ENCODE measurements around the gene OR8A1. TPM values are rescaled to one million over a fixed set of nuclear protein-coding genes. Genes with fewer than 3 reads are reported as not detected.

The OR8A1 gene
- total RNA-seq, 1 donor from 2014 or later = 0.07 TPM

GRCh38 chr11:124586238-124586860 is 16.6 kb downstream of the OR8A1 start:
- no peaks in the 10 kb centered on the region for H3K4me1 Mint-ChIP-seq (ENCODE audit: low read depth)
- TF ChIP-seq CTCF (IDR thresholded peaks at IDR 0.05) = peak; percentile 82
- H3K9me3 Mint-ChIP-seq (ENCODE audit: low read depth) = no peaks in the 10 kb centered on the region
- H3K27me3 Mint-ChIP-seq (ENCODE audit: low read depth) = peaks cover 50% of the 10 kb centered on the region
- no peak overlapping the region for H3K4me3 Mint-ChIP-seq (ENCODE audit: unreplicated experiment)
- no peak for DNase-seq (ENCODE audit: low spot score)
- no peak overlapping the region for H3K27ac Mint-ChIP-seq (ENCODE audit: unreplicated experiment)
- H3K36me3 Mint-ChIP-seq (ENCODE audit: low read depth) = no peaks in the 10 kb centered on the region

GRCh38 chr11:124591430-124591829 is 21.6 kb downstream of the OR8A1 start:
- Mint-ChIP-seq H3K27ac (ENCODE audit: unreplicated experiment) (no peak overlapping the region), H3K4me1 (ENCODE audit: low read depth) (no peaks in the 10 kb centered on the region), H3K36me3 (ENCODE audit: low read depth) (no peaks in the 10 kb centered on the region), H3K9me3 (ENCODE audit: low read depth) (no peaks in the 10 kb centered on the region), H3K4me3 (ENCODE audit: unreplicated experiment) (no peak overlapping the region), H3K27me3 (ENCODE audit: low read depth) (peaks cover 47% of the 10 kb centered on the region)
- no peak for TF ChIP-seq CTCF (IDR thresholded peaks at IDR 0.05)
- no peak for DNase-seq (ENCODE audit: low spot score)

GRCh38 chr11:124592627-124593026 is 22.8 kb downstream of the OR8A1 start:
- no peak for TF ChIP-seq CTCF (IDR thresholded peaks at IDR 0.05)
- Mint-ChIP-seq H3K4me1 (ENCODE audit: low read depth) (no peaks in the 10 kb centered on the region), H3K27ac (ENCODE audit: unreplicated experiment) (no peak overlapping the region), H3K27me3 (ENCODE audit: low read depth) (peaks cover 47% of the 10 kb centered on the region), H3K9me3 (ENCODE audit: low read depth) (no peaks in the 10 kb centered on the region), H3K36me3 (ENCODE audit: low read depth) (no peaks in the 10 kb centered on the region), H3K4me3 (ENCODE audit: unreplicated experiment) (no peak overlapping the region)
- no peak for DNase-seq (ENCODE audit: low spot score)

GRCh38 chr11:124595302-124595701 is 25.5 kb downstream of the OR8A1 start:
- Mint-ChIP-seq H3K27me3 (ENCODE audit: low read depth) (peaks cover 38% of the 10 kb centered on the region), H3K4me1 (ENCODE audit: low read depth) (no peaks in the 10 kb centered on the region), H3K36me3 (ENCODE audit: low read depth) (no peaks in the 10 kb centered on the region), H3K27ac (ENCODE audit: unreplicated experiment) (no peak overlapping the region), H3K4me3 (ENCODE audit: unreplicated experiment) (no peak overlapping the region), H3K9me3 (ENCODE audit: low read depth) (peaks cover 3% of the 10 kb centered on the region)
- DNase-seq (ENCODE audit: low spot score) = no peak
- no peak for TF ChIP-seq CTCF (IDR thresholded peaks at IDR 0.05)

GRCh38 chr11:124597626-124598025 is 27.8 kb downstream of the OR8A1 start:
- no peak for TF ChIP-seq CTCF (IDR thresholded peaks at IDR 0.05)
- Mint-ChIP-seq H3K9me3 (ENCODE audit: low read depth) (peaks cover 3% of the 10 kb centered on the region), H3K4me1 (ENCODE audit: low read depth) (no peaks in the 10 kb centered on the region), H3K27me3 (ENCODE audit: low read depth) (peaks cover 32% of the 10 kb centered on the region), H3K4me3 (ENCODE audit: unreplicated experiment) (no peak overlapping the region), H3K27ac (ENCODE audit: unreplicated experiment) (no peak overlapping the region), H3K36me3 (ENCODE audit: low read depth) (no peaks in the 10 kb centered on the region)
- no peak for DNase-seq (ENCODE audit: low spot score)
